Stomach (tissue), 4 donors: Measurements from ENCODE around the gene ASPRV1.

ENCODE experiments used
- CTCF ChIP-seq, 7 experiments: fragments of 450-650 bp in 4 of 7; fragments of 200-600 bp in 3 of 7; sonication (generic) in 3 of 7; IDR thresholded peaks; one replicate each; pipeline ENCODE4 v1.5.1; 2016 to 2019; ENCODE audit warnings: antibody characterized with exemption in 7 of 7, control low read depth in 2 of 7, mild to moderate bottlenecking in 1 of 7
- EP300 ChIP-seq: sonication (generic); formaldehyde crosslinking; IDR thresholded peaks from one replicate; pipeline ENCODE4 v1.6.1; 2017; ENCODE audit warnings: antibody characterized with exemption
- POLR2A ChIP-seq, 4 donors: fragments of 450-650 bp; IDR thresholded peaks; one replicate each; pipeline ENCODE4 v1.6.1; 2016; ENCODE audit warnings: antibody characterized with exemption in 4 of 4, control low read depth in 2 of 4, mild to moderate bottlenecking in 1 of 4, moderate library complexity in 1 of 4
- POLR2AphosphoS5 ChIP-seq, 3 donors: sonication (generic); formaldehyde crosslinking; IDR thresholded peaks; one replicate each; pipeline ENCODE4 v1.6.1; 2016; ENCODE audit warnings: antibody characterized with exemption in 3 of 3

- TF ChIP-seq CTCF (IDR thresholded peaks at IDR 0.05) (no peak), EP300 (no peak), POLR2A (IDR thresholded peaks at IDR 0.05) (no peak), POLR2AphosphoS5 (IDR thresholded peaks at IDR 0.05) (no peak)
Measured at GRCh38 chr2:69975136-69975852, 13.9 kb upstream of the ASPRV1 start.
